HepG2 (cell line): ENCODE results near the gene TOP1. TPM values are rescaled to one million over a fixed set of nuclear protein-coding genes. Genes with fewer than 3 reads are reported as not detected.

Experiments
- ARID3A ChIP-seq: IDR thresholded peaks from 2 replicates; pipeline ENCODE4 v1.6.1; 2012; ENCODE audit warnings: low read depth, low read length, improper control_type of control experiment
- ATF1 ChIP-seq: IDR thresholded peaks from 2 replicates; pipeline ENCODE4 v1.6.1; 2016; ENCODE audit warnings: mild to moderate bottlenecking, control low read depth
- CCDC6 ChIP-seq: sonication (generic); formaldehyde crosslinking; IDR thresholded peaks from 2 replicates; pipeline ENCODE4 v1.8.1; 2022; ENCODE audit warnings: mild to moderate bottlenecking, missing genetic modification reagents, moderate library complexity
- CREB3 ChIP-seq: sonication (generic); formaldehyde crosslinking; IDR thresholded peaks from 2 replicates; pipeline ENCODE4 v1.5.0; 2020; ENCODE audit warnings: missing genetic modification reagents
- ELF1 ChIP-seq: sonication (generic); formaldehyde crosslinking; IDR thresholded peaks from 2 replicates; pipeline ENCODE4 v1.4.0; 2020; ENCODE audit warnings: missing genetic modification reagents
- HES4 ChIP-seq: sonication (generic); formaldehyde crosslinking; IDR thresholded peaks from 2 replicates; pipeline ENCODE4 v1.9.0; 2021; ENCODE audit warnings: mild to moderate bottlenecking, missing genetic modification reagents, borderline replicate concordance
- HNRNPLL ChIP-seq: fragments of 200-400 bp; formaldehyde crosslinking; IDR thresholded peaks from 2 replicates; pipeline ENCODE4 v1.6.1; 2017; ENCODE audit warnings: mild to moderate bottlenecking, low read depth, low read length; ENCODE audit not compliant: poor library complexity, severe bottlenecking
- KDM5A ChIP-seq: fragments of 200-600 bp; sonication (generic); IDR thresholded peaks from 2 replicates; pipeline ENCODE4 v1.7.0; 2018; ENCODE audit warnings: antibody characterized with exemption, mild to moderate bottlenecking, low read length, borderline replicate concordance
- MED13 ChIP-seq: sonication (generic); formaldehyde crosslinking; IDR thresholded peaks from 2 replicates; pipeline ENCODE4 v1.5.0; 2020; ENCODE audit warnings: missing genetic modification reagents
- MEF2D ChIP-seq: sonication (generic); formaldehyde crosslinking; IDR thresholded peaks from 2 replicates; pipeline ENCODE4 v1.5.1; 2020; ENCODE audit warnings: mild to moderate bottlenecking, missing genetic modification reagents
- MIXL1 ChIP-seq: IDR thresholded peaks from 2 replicates; pipeline ENCODE4 v1.6.1; 2016
- NPAS2 ChIP-seq: sonication (generic); formaldehyde crosslinking; IDR thresholded peaks from 2 replicates; pipeline ENCODE4 v1.8.0; 2022; ENCODE audit warnings: mild to moderate bottlenecking, missing genetic modification reagents, borderline replicate concordance
- POLR2A ChIP-seq, 2 experiments: IDR thresholded peaks; 2 replicates each; pipeline ENCODE4 v1.6.1; 2011; ENCODE audit warnings: low read depth in 2 of 2, low read length in 2 of 2, mild to moderate bottlenecking in 1 of 2, moderate library complexity in 1 of 2; ENCODE audit not compliant: insufficient read depth in 1 of 2
- PREB ChIP-seq: sonication (generic); formaldehyde crosslinking; IDR thresholded peaks from 2 replicates; pipeline ENCODE4 v1.4.0; 2020; ENCODE audit warnings: missing genetic modification reagents
- SIX1 ChIP-seq: sonication (generic); formaldehyde crosslinking; IDR thresholded peaks from 2 replicates; pipeline ENCODE4 v1.4.0; 2020; ENCODE audit warnings: missing genetic modification reagents, borderline replicate concordance
- SIX4 ChIP-seq: sonication (generic); formaldehyde crosslinking; IDR thresholded peaks from 2 replicates; pipeline ENCODE4 v1.4.0; 2020; ENCODE audit warnings: missing genetic modification reagents
- TSC22D2 ChIP-seq: sonication (generic); formaldehyde crosslinking; IDR thresholded peaks from 2 replicates; pipeline ENCODE4 v1.5.1; 2020; ENCODE audit warnings: missing genetic modification reagents, mild to moderate bottlenecking, borderline replicate concordance
- ZNF232 ChIP-seq: sonication (generic); formaldehyde crosslinking; IDR thresholded peaks from 2 replicates; pipeline ENCODE4 v1.4.0; 2020; ENCODE audit warnings: missing genetic modification reagents, borderline replicate concordance
- ZNF234 ChIP-seq: sonication (generic); formaldehyde crosslinking; conservative IDR thresholded peaks from 2 replicates; pipeline ENCODE4 v1.5.1; 2020; ENCODE audit warnings: mild to moderate bottlenecking, missing genetic modification reagents
- ZNF30 ChIP-seq: sonication (generic); formaldehyde crosslinking; IDR thresholded peaks from 2 replicates; pipeline ENCODE4 v1.5.0; 2020; ENCODE audit warnings: mild to moderate bottlenecking, missing genetic modification reagents
- ZNF329 ChIP-seq: sonication (generic); formaldehyde crosslinking; IDR thresholded peaks from 2 replicates; pipeline ENCODE4 v1.9.0; 2021; ENCODE audit warnings: low read depth, mild to moderate bottlenecking, missing genetic modification reagents
- ZNF570 ChIP-seq: sonication (generic); formaldehyde crosslinking; IDR thresholded peaks from 2 replicates; pipeline ENCODE4 v1.4.0; 2020; ENCODE audit warnings: mild to moderate bottlenecking, missing genetic modification reagents, borderline replicate concordance
- ZSCAN5A ChIP-seq: sonication (generic); formaldehyde crosslinking; IDR thresholded peaks from 2 replicates; pipeline ENCODE4 v1.8.0; 2022; ENCODE audit warnings: mild to moderate bottlenecking, missing genetic modification reagents, borderline replicate concordance
- polyA plus RNA-seq, 8 experiments: library from polyadenylated mRNA; depleted of rRNA in 3 of 8; stranded (reverse) in 7 of 8; unstranded in 1 of 8; fragments of >200 nt; fragmentation: Illumina TruSeq in 4 of 8; extraction: Trizol in 4 of 8; gene quantifications; 2 replicates each; pipeline versions ENCODE4 v1.2.1 to v1.2.3, GENCODE V29; 2011 to 2016; ENCODE audit warnings: low read depth in 4 of 8, missing spikeins in 1 of 8, mixed read lengths in 1 of 8; ENCODE audit not compliant: insufficient read depth in 1 of 8
- total RNA-seq, 5 experiments: library from RNA; depleted of rRNA; stranded (reverse); fragments of >200 nt; fragmentation: Illumina TruSeq; extraction: Trizol; gene quantifications; 2 replicates each; pipeline ENCODE4 v1.2.3, GENCODE V29; 2016; ENCODE audit warnings: low read depth in 1 of 5

The TOP1 gene
- total and polyA plus RNA-seq, 2 of the 13 experiments (the other 11 are each of a cell fraction or from before 2014, with no cell fraction given) = 10.2 to 19.4 TPM

GRCh38 chr20:41028359-41029149, at the start of gene TOP1 (continued):
- peak; percentile 96 for TF ChIP-seq MEF2D (CRISPR knock-in tag)
- TF ChIP-seq ZNF232 (CRISPR knock-in tag) = peak; percentile 93
- 0 out of 2 replicates have a peak, but pooled peaks have one; percentile 55 for TF ChIP-seq ZNF329 (CRISPR knock-in tag)
- TF ChIP-seq HNRNPLL = peak; percentile 75
- peak; percentile 98 for TF ChIP-seq PREB (CRISPR knock-in tag)
- TF ChIP-seq ZSCAN5A (CRISPR knock-in tag) = peak; percentile 95
- 0 out of 2 replicates have a peak, but pooled peaks have one; percentile 11 for TF ChIP-seq SIX1 (CRISPR knock-in tag)
- no peak for TF ChIP-seq CREB3 (CRISPR knock-in tag)
- peak; percentile 56 for TF ChIP-seq ARID3A
- peak; percentile 22; the same call in 1 of the 2 replicates for TF ChIP-seq SIX4 (CRISPR knock-in tag)
- TF ChIP-seq MED13 (CRISPR knock-in tag) = peak; percentile 87; the same call in 1 of the 2 replicates
- TF ChIP-seq ZNF570 (CRISPR knock-in tag) = no peak
- TF ChIP-seq ZNF234 (CRISPR knock-in tag) = peak; percentile 79; the same call in 1 of the 2 replicates
- TF ChIP-seq NPAS2 = no peak
- no peak; the same call in none of the 2 replicates for TF ChIP-seq TSC22D2 (CRISPR knock-in tag)
- peak; percentile 81 for TF ChIP-seq ELF1 (CRISPR knock-in tag)
- peak; percentile 95 for TF ChIP-seq HES4 (CRISPR knock-in tag)
- TF ChIP-seq ATF1 = no peak
- peak; percentile 90 for TF ChIP-seq CCDC6 (CRISPR knock-in tag)
- peak; percentile 35; the same call in 1 of the 2 replicates for TF ChIP-seq MIXL1 (CRISPR knock-in tag)
- peak; percentile 98 to 99 for TF ChIP-seq POLR2A (IDR thresholded peaks at IDR 0.05; ENCODE audit: insufficient read depth in 1 of 2, low read depth in 2 of 2, low read length in 2 of 2)
- peak; percentile 25; the same call in 1 of the 2 replicates for TF ChIP-seq ZNF30 (CRISPR knock-in tag)
- TF ChIP-seq KDM5A = no peak; the same call in 1 of the 2 replicates
